NCI-H774 (cell line): ENCODE measurements around the gene SRP54.
A peak's percentile ranks its signal among the peaks of the same experiment; 100 is the strongest.
"Not testable (repeated sequence)": the region's sequence is repeated elsewhere in the genome, so short reads cannot be mapped to it uniquely, and the experiment has no call there.

ENCODE experiments used
- DNase-seq: peaks from one replicate; lab custom pipeline; 2025; lab: John Stamatoyannopoulos, UW

Gene SRP54

DNA sequence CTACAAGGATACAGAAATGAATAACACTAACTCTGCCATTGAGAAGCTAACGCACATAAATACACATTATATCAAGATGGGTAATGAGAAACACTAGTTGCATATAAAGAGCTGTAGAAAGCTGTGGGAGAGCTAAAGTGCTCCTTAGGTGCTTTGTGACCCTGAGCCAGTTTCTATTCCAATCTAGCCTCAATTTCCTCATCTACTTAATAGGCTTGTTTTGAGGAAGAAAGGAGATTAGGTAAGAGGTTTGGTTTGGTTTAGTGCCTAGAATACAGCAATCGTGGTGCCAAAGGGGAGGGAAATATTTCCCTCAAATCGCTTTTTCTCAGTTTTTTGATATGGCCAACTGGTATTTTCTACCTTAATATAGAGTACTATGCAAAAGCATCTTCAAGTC is 994 bp downstream of the SRP54 start:
- no peak for DNase-seq

DNA sequence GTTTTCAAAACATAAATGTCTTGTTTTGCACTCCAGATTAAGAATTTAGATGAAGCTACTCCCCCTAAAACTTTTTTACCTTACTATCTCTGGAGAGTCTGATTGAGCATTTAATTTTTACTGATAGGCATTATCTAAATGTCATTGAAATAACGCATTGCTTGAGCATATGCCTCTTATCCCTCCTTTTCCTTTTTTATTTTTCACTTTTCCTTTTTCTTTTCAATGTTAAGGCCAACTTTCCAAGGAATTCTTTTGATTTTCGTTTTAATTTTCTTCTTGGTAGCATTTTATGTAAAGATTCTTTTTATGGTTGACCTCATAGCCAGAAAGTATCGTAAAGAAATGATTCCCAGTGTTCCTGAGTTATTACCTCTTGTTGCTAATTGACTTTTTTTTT is 2.9 kb downstream of the SRP54 start:
- DNase-seq: no peak

DNA sequence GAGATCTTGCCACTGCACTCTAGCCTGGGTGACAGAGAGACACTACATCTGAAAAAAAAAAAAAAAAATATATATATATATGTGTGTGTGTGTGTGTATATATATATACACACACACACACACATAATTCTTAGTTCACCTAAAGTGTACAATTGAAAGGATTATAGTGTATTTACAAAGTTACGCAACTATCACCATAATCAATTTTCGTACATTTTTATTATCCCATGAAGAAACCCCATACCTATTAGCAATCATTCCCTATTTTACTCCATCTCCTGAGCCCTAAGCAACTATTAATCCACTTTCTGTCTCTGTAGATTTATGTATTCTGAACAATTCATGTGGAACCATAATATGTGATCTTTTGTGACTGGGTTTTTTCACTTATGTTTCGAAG is 4.4 kb downstream of the SRP54 start:
- DNase-seq: no peak

DNA sequence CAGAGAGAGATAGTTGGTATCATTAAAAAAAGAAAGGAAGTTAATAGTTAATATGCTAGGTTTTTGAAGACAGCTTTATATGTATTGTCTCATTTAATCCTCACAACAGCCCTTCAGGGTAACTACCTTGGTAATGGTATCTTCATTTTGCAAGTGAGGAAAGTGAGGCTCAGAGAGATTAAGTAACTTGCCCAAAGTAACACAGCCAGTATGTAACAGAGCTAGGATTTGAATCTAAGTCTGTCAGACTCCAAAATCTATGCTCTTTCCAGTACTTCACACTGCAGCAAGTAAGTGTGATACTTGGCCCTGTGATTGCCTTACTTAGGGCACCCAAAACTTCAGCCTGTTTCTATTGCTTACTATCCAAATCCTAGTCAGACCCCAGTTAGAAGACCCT is 7.0 kb downstream of the SRP54 start:
- DNase-seq: no peak

DNA sequence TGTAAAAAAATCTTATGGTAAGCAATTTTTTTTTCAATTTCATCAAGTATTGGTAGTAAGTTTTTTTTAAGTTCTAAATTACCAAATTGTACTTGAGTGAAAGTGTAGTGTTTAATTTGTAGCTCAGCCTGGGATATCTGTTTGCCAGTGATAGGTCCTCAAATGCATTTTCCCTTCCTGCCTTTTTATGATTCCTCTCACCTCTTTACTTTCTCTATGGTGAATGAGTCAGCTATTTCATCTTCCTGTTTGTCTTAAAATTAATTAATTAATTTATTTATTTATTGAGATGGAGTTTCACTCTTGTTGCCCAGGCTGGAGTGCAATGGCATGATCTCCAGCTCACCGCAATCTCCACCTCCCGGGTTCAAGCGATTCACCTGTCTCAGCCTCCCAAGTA is 10.6 kb downstream of the SRP54 start:
- DNase-seq: no peak

DNA sequence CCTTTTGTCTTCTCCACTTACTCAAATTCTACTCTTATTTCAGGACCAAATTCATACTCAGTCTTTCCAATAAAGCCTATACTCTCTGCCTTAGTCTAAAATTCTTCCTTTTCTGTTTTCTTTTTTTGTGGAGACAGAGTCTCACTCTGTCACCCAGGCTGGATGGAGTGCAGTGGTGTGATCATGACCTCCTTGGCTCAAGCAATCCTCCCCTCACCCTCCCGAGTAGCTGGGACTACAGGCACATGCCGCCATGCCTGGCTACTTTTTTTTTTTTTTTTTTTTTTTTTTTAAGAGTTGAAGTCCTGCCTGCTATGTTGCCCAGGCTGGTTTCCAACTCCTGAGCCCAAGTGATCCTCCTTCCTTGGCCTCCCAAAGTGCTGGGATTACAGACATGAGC is 11.9 kb downstream of the SRP54 start:
- no peak for DNase-seq

DNA sequence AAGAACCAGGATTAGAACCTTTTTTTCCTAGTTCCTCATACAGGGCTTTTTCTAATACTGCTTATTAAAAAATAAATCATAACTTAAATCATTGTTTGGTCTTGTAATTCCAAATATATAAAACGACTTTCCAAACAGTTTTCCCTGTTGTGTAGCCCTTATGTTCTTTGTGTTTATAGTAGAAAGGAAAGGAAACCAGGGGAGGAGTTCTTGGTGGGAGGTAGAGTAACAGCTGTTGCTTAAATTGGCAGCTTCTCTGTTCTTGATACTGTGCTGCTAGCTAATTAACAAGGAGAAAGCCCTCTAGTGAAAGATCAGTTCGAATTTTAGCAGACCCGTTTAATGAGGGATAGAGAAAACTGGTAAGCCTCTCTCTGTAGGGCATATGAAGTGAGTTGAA is 15.0 kb downstream of the SRP54 start:
- DNase-seq: no peak

DNA sequence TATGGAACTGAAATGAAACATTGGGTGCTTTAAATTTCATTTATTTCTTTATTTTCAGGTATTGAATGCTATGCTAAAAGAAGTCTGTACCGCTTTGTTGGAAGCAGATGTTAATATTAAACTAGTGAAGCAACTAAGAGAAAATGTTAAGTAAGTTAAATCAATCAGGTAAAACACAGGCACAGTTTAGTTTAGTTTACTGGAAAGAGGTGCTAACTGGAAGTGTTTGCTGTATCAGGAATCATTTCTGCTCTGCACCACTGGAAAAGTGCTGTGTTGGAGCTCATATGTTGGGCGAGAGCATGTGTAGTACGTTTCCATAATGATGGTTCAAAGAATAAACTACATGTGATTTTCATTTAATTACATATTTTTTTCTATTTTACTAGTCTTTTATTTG is 16.7 kb downstream of the SRP54 start:
- no peak for DNase-seq

DNA sequence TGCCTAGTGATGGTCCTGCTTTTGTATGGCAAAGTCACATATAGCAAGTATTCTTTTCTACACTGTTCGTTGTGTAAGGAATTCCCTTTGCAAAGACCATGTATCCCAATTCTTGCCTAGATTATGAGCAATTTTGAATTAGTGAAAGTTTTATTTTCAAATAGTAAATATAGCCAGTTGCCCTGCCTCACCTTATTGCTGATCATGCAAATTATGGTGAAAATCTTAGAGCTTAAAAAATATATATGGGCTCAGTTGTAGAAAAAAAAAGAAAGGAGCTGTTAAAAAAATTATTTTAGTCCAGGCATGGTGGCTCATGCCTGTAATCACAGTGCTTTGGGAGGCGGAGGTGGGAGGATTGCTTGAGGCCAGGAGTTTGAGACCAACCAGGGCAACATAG is 18.8 kb downstream of the SRP54 start:
- DNase-seq: no peak

DNA sequence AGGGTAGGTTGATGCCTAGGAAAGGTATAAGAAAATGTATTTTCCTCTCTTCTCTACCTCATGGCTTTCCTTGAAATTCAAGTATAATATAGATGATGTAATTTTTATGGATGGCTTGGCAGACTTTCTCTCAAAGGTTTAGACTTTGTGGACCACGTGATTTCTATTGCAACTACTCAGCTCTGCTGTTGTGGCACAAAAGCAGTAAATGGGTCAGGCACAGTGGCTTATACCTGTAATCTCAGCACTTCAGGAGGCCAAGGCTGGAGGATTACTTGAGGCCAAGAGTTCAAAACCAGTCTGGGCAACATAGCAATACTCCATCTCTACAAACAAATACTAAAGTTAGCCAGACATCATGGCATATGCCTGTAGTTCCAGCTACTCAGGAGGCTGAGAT is 22.0 kb downstream of the SRP54 start:
- no peak for DNase-seq

DNA sequence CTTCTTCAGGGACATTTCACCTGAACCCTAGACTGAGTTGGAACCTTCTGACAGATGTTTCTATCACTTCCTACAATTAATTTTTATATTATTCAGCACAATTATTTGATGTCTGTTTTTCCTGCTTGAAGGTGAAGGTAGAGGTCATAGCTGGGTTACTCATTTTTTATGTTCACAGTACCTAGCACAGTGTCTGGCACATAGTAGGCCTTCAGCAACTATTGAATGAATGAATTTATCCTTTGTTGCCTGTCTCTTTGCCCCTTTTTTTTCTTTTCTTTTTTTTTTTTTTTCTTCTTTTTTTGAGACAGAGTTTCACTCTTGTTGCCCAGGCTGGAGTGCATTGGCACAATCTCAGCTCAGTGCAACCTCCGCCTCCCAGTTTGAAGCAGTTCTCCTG is 33.8 kb downstream of the SRP54 start:
- DNase-seq: no peak

DNA sequence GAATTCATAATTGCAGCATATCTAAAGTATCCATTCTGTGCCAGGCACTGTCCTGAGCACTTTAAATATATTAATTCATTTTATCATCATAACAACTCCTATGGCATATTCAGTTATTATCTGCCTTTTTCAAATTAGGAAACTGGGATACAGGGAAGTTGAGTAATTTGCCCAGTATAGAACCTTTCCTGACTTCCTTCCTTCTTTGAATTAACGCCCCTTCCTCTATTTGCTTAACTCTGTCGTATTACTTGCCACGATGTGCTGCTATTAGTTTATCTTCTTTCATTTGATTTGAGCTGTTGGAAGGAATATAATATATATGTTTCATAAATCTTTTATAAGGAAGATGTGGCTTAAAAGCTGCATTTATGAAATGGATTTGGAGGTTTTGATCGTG is 37.9 kb downstream of the SRP54 start:
- DNase-seq: no peak

DNA sequence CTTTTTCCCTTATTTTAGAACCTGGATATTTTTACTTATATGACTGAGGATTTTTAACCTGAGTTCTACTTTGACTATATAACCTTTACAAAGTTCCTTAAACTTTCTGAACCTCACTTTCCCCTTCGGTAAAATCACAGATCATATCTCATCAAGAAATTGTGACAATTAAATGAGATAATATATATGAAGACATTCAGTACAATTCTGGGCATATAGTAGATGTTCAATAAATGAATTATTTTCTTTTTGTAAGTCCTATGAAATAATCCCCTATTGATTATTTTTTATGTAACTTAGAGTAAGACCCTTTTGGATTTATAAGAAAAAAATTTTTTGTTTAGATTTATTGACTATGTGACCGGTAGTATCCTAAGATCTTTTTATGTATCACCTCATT is 45.6 kb downstream of the SRP54 start:
- no peak for DNase-seq

DNA sequence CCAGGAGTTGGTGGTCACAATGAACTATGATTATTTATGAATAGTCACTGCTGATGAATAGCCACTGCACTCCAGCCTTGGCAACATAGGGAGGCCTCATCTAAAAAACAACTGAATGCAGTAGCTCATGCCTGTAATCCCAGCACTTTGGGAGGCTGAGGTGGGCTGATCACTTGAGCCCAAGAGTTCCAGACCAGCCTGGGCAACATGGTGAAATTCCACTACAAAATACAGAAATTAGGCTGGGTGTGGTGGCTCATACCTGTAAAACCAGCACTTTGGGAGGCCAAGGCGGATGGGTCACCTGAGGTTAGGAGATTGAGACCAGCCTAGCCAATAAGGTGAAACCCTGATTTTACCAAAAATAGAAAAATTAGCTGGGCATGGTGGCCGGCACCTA is 49.8 kb downstream of the SRP54 start:
- DNase-seq: no peak

DNA sequence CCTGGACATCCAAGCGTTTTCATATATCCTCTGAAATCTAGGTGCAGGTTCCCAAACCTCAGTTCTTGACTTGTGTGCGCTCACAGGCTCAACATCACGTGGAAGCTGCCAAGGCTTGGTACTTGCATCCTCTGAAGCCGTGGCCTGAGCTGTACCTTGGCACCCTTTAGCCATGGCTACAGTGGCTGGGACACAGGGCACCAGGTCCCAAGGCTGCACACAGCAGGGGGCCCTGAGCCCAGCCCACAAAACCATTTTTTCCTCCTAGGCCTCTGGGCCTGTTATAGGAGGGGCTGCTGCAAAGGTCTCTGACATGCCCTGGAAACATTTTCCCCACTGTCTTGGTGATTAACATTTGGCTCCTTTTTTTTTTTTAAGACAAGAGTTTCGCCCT is 51.6 kb downstream of the SRP54 start:
- no peak for DNase-seq

DNA sequence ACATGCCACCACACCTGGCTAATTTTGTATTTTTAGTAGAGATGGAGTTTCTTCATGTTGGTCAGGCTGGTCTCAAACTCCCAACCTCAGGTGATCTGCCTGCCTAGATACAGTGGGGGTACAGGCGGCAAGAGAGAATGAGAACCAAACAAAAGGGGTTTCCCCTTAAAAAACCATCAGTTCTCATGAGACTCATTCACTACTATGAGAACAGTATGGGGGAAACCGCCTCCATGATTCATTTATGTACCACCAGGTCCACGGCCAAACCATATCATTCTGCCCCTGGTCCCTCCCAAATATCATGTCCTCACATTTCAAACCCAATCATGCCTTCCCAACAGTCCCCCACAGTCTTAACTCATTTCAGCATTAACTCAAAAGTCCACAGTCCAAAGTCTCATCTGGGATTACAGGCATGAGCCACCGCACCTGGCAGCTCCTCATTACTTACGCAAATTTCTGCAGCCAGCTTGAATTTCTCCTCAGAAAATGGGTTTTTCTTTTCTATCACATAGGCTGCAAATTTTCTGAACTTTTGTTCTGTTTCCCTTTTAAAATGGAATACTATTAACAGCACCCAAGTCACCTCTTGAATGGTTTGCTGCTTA is 52.3 kb downstream of the SRP54 start:
- not testable (repeated sequence) for DNase-seq

DNA sequence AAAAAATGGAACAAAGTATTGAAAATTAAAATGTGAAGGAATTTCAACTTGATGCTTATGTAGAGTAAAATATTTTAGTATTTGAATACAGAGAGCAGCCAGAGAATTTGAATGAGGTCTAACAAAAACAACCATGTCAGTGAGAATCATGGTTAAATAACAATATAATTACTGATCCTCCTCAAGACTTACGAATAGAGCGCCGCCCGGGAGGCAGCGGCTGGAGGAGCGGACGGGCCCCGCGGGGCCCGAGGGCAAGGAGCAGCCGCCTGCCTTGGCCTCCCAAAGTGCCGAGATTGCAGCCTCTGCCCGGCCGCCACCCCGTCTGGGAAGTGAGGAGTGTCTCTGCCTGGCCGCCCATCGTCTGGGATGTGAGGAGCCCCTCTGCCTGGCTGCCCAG is 55.5 kb downstream of the SRP54 start:
- DNase-seq: not testable (repeated sequence)

DNA sequence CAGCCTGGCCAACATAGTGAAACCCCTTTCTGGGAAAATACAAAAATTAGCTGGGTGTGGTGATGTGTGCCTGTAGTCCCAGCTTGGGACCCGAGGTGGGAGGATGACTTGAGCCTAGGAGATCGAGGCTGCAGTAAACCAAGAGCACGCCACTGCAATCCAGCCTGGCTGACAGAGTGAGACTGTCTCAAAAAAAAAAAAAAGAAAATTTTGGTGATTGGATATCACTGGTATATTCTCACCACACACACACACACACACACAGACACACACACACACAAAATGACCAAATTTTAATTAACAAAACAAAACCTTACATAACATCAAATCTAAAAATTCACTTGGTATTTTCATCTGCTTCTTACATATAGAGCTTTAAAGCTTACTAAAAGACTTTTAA is 59.8 kb downstream of the SRP54 start:
- no peak for DNase-seq

DNA sequence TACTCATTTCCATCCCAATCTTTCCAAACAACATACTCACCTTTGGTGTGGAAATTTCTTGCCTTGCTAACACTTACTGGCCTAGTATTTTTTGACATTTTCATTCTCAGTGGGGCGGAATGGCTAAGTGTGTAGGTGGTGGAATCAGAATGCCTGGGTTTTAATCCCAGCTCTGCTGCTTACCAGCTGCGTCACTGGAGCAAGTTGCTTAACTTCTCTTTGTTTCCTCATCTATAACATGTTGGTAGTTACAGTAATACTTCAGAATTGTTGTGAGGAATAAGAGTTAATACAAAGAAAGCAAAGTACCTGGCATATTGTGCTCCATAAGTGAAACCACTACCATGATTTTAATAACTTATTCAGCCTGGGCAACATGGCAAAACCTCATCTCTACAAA is 60.3 kb downstream of the SRP54 start:
- no peak for DNase-seq

DNA sequence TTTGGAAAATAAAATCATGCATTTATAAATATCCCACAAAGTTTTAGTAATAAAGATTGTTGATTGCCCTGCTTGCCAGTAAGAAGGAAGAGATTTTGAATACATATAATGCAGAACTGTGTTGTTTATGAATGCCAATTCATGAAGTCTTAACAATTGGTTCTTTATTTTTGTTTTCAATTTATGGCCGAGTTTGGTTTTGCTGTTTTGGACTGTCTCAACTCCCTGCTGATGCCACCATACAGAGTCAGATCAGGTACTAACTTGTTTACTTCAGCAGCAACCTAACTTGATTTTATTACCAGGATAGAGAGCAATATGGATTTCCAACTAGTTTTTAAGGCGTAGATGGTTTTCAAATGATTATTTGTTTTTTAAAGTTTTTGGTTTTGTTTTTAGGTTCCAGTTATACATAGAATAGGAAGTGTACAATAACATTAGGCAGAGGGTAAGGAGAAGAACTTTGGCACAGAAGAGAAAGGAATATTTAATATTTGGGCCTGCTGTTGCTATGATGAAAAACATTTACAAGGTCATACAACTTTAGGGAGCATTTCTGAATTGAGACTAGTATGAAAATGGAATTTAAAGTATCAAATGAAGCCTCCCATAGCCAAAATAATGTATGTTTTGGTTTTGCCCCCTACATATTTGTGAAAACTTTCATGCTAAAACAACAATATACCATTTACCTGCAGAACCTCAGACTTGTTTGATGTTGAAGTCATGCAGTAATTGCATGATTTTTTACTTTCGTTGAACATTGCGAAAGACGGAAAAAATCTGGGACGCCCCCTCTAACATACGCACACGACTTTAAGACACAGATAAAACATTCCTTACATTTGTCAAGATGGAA is 62.4 kb downstream of the SRP54 start:
- no peak for DNase-seq

DNA sequence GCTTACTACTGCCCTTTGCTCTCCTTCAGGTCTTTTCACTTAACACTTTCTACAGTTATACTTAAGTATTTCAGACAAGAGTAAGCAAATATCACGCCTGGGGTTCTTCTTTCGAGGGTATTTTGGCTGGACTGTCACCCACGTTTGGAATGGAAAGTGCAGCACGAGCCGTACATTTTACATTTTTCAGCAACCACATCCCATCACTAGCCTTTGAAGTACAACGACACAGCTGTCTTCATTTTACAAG is 62.9 kb downstream of the SRP54 start:
- no peak for DNase-seq

DNA sequence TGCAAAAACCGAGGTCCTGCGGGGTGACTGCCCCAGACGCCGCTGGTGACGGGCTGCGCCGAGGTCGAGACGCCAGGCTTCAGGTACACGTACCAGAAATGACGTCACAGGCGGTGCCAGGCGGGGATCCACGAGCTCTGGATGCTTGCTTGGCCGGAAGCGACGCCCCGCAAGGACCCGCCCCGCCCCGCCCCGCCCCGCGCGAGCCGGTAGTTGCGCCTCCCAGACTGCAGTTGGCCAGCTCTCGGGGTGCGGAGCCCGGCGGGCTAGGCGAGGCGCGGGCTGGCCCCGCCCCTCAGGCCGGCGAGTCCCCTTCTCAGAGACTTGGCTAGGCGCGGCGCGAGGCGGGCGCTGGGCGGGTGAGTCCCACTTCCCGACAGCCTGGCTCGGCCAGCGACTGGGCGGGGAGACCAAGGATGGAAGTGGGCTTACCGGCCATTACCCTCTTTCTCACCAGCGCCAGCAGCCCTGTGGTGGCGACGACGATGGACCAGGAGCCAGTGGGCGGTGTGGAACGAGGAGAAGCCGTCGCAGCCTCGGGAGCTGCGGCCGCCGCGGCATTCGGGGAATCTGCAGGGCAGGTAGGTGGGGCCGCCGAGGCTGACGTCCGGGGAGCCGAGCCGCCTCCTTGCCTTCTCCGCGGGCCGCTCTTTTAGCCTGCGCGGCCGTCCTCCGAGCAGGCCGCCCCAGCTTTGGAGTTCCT is 63.4 kb downstream of the SRP54 start, which contains the start of gene FAM177A1:
FAM177A1 (plus strand) TSS at position 225 of the 703 bp plus-strand sequence; CDS start at position 417, 192 bp downstream.
- DNase-seq: peak; percentile 97

DNA sequence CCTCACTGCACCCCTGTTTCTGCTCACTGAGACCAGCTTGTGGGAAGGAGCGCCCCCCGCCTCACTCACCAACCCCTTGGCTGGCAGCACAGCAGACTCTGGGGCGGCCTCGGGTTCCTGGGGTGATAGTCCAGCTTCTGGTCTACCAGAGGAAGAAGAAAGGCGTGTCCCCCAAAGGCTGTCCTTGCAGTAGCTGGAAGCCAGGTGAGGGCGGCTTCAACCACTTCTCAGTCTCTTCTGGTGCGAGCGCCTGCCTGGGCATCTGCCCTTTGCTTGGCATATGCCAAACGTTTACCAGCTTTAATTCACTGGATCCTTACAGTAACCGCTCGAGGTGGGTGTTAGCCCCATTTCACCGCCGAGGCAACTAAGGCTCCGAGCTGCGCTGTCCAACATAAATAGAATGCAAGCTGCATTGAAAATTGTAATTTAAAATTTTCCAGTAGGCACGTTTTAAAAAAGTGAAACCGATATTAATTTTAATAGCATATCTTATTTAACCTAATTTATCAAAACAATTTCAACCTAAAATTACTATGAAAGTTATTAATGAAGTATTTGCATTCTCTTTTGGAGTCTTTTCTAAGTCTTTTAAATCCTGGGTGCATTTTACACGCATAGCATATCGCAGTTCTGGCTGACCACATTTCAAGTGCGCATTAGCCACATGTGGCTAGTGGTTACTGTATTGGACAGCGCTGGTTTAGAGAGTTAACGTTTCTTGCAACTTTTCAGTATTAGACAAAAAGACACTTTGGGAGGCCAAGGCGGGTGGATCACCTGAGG is 64.2 kb downstream of the SRP54 start:
- peak; percentile 57 for DNase-seq
